ENCODE data around the gene GLI2.

GLI2 gene

DNA sequence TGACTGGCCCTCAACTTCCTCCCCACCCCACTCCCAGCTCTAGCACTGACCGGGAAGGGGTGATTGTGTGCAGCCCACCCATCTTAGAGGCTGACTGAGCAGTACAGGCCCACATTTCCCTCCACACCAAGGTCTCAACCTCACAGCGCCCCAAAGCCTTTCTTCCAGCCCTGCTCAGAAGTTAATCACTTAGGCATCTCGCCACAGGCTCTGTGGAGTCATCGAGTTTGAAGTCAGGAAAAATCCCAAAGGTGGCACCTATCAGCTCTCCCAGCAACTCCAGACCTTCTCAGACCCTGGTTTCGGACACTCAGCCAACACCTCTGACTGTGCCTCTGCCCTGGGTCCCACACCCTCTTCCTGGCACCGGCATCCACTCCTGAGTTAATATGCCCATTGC lies 43.0 kb upstream of the GLI2 start:
- no peak for DNase-seq (ENCODE audit: low read depth, low spot score)
- in situ Hi-C loops (cut with HindIII; ENCODE audit: low sequenced_read_pairs), result loop anchor here (25.0 kb wide), 1 partner anchor 370 kb away; no protein-coding TSS in a partner anchor
- TF ChIP-seq, protein P1, sequence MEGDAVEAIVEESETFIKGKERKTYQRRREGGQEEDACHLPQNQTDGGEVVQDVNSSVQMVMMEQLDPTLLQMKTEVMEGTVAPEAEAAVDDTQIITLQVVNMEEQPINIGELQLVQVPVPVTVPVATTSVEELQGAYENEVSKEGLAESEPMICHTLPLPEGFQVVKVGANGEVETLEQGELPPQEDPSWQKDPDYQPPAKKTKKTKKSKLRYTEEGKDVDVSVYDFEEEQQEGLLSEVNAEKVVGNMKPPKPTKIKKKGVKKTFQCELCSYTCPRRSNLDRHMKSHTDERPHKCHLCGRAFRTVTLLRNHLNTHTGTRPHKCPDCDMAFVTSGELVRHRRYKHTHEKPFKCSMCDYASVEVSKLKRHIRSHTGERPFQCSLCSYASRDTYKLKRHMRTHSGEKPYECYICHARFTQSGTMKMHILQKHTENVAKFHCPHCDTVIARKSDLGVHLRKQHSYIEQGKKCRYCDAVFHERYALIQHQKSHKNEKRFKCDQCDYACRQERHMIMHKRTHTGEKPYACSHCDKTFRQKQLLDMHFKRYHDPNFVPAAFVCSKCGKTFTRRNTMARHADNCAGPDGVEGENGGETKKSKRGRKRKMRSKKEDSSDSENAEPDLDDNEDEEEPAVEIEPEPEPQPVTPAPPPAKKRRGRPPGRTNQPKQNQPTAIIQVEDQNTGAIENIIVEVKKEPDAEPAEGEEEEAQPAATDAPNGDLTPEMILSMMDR (IDR thresholded peaks at IDR 0.05; ENCODE audit: low read depth, low read length), result no peak
- no peak overlapping the region for H3K4me3 ChIP-seq (ENCODE audit: low read depth, low read length)

DNA sequence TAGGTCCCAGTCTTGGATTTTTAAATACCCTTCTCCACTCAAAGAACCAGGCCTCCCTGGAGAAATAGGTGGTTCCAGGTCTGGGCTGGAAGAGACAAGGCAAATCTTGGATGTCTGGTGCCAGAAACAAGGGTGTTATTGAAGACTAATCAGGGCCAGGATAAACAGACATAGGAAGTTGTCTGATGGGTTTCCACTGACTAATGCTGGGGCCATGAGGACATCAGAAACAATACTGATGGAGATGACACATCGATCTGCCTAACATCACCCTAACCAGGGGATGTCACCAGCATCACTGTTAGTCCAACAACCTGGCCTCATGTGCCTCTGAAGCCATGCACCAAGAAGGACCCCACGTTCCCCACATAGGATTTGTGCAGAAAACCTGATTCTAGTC lies 42.5 kb upstream of the GLI2 start:
- TF ChIP-seq, protein P1 (IDR thresholded peaks at IDR 0.05; ENCODE audit: low read depth, low read length), result no peak
- no peak overlapping the region for H3K4me3 ChIP-seq (ENCODE audit: low read depth, low read length)
- in situ Hi-C loops (cut with HindIII; ENCODE audit: low sequenced_read_pairs), result loop anchor here (25.0 kb wide), 1 partner anchor 369 kb away; no protein-coding TSS in a partner anchor
- DNase-seq (ENCODE audit: low read depth, low spot score), result no peak

- TF ChIP-seq, protein P1 (IDR thresholded peaks at IDR 0.05; ENCODE audit: low read depth, low read length), result no peak
- no peak for DNase-seq (ENCODE audit: low read depth, low spot score)
- H3K4me3 ChIP-seq (ENCODE audit: low read depth, low read length), result no peak overlapping the region
- in situ Hi-C loops (cut with HindIII; ENCODE audit: low sequenced_read_pairs), result loop anchor here (25.0 kb wide), 1 partner anchor 368 kb away; no protein-coding TSS in a partner anchor
These were observed 41.6 kb upstream of the GLI2 start for GRCh38 chr2:120694034-120694433.

DNA sequence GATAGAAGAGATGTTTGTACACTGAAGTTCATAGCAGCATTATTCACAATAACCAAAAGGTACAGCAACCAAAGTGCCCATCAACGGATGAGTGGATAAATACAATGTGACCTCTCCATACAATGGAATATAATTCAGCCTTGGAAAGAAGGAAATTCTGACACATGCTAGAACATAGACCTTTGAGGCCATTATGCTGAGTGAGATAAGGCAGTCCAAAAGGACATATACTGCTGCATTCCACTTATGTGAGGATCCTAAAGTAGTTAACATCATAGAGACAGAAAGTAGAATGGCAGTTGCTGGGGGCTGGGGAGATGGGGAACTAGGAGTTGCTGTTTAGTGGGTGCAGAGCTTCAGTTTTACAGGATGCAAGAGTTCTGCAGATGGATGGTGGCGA lies 38.2 kb upstream of the GLI2 start:
- no peak overlapping the region for H3K4me3 ChIP-seq (ENCODE audit: low read depth, low read length)
- TF ChIP-seq, protein P1 (IDR thresholded peaks at IDR 0.05; ENCODE audit: low read depth, low read length), result no peak
- in situ Hi-C loops (cut with HindIII; ENCODE audit: low sequenced_read_pairs), result loop anchor here (25.0 kb wide), 1 partner anchor 365 kb away; no protein-coding TSS in a partner anchor
- DNase-seq (ENCODE audit: low read depth, low spot score), result no peak

DNA sequence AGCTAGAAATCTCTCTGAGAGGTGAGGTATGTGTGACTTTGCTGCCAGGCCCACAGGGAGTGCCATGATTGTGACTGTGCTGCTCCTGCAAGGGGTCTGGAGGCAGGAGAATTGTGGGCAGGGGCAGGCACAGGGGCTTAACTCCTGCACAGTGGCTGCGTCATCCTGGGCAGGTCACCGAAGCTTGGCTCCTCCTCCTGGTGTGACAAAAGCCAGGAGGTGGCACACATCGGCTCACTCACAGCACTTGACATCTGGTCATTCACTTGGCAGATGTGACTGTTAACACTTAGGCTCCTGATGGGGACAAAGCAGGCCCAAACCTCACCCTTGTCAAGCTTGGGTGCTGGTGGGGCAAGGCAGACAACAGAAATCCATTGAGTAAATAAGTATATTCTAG lies 36.4 kb upstream of the GLI2 start:
- in situ Hi-C loops (cut with HindIII; ENCODE audit: low sequenced_read_pairs), result loop anchor here (25.0 kb wide), 1 partner anchor 363 kb away; no protein-coding TSS in a partner anchor
- TF ChIP-seq, protein P1 (IDR thresholded peaks at IDR 0.05; ENCODE audit: low read depth, low read length), result no peak
- DNase-seq (ENCODE audit: low read depth, low spot score), result no peak

DNA sequence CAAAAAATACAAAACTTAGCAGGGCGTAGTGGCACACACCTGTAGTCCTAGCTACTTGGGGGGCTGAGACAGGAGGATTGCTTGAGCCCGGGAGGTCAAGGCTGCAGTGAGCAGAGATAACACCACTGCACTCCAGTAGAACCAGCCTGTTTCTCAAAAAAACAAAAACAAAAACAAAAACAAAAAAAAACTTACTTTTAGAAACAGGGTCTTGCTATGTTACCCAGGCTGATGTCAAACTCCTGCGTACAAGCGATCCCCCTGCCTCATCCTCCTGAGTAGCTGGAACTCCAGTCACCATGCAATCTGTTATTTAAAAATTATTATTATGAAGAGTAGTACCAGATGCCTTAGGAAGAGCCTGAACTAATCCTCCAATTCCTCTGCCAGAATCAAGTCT lies 35.0 kb upstream of the GLI2 start:
- TF ChIP-seq, protein P1 (IDR thresholded peaks at IDR 0.05; ENCODE audit: low read depth, low read length), result no peak
- in situ Hi-C loops (cut with HindIII; ENCODE audit: low sequenced_read_pairs), result no loop called here
- peak; percentile 47 for DNase-seq (ENCODE audit: low read depth, low spot score)
- no peak overlapping the region for H3K4me3 ChIP-seq (ENCODE audit: low read depth, low read length)

More for the DNA sequence above, 36.4 kb upstream of the GLI2 start:
- H3K4me3 ChIP-seq (ENCODE audit: low read depth, low read length), result no peak overlapping the region
